GM18870 (cell line): ENCODE data around the gene OLFML1.
"Not testable (repeated sequence)": the region's sequence is repeated elsewhere in the genome, so short reads cannot be mapped to it uniquely, and the experiment has no call there.

Source experiments
- ATAC-seq: cut with Tn5 transposase; IDR thresholded peaks from one replicate; pipeline ENCODE4 v1.9.1; 2021; ENCODE audit warnings: moderate library complexity; ENCODE audit not compliant: unreplicated experiment

Gene OLFML1

DNA sequence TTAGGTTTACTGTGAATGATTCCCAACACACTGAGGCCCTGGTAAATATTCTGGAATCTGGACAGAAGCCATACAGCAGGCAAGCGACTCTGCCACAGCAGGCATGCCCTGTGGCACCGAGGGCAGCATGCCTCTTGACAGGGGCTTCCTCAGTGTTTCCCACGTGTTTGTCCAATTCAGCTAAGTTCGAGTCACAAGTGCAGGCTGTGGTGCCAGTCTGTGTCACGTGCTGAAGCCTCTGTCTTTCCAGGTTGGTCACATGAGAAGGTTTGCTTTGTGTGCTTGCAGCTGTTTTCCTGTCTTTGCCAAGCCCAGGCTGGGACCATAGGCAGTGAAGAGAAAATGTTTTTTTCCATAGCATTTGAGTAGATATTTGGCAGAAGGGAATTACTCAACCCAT lies 26.1 kb downstream of the OLFML1 start:
- ATAC-seq = no peak

DNA sequence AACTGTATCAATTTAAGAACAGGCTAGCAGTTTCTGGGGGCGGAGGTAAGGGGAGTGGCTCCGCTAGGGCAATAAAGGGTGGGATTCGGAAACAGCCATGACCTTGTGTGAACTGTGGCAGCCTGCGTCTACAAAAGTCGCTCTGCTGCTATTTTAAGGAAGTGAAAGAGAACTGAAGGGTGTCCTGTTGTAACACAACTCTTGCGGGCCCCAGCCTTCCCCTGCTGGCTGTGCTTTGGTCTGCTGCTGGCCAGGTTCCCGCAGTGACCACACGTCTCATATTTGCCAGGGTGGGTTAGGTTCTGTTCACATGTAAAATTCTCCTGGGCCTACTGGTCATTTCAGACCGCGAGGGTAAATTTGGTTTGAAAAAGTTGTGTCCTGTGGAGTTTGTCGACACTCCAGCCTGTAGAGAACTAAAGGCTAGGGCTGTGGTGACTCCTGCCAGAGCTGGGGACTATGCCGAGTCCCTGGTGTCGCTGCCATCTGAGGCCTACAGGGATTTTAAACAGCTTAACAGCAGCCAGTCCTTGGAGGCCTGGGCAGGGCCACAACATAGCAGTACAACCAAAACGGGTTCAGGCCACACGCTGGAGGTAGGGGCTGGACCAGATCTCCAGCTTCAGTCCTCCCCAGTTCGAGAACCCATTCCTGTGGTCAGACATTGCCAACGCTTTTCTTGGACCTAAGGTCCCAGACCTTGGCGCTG lies 27.4 kb downstream of the OLFML1 start:
- ATAC-seq = peak; percentile 75

DNA sequence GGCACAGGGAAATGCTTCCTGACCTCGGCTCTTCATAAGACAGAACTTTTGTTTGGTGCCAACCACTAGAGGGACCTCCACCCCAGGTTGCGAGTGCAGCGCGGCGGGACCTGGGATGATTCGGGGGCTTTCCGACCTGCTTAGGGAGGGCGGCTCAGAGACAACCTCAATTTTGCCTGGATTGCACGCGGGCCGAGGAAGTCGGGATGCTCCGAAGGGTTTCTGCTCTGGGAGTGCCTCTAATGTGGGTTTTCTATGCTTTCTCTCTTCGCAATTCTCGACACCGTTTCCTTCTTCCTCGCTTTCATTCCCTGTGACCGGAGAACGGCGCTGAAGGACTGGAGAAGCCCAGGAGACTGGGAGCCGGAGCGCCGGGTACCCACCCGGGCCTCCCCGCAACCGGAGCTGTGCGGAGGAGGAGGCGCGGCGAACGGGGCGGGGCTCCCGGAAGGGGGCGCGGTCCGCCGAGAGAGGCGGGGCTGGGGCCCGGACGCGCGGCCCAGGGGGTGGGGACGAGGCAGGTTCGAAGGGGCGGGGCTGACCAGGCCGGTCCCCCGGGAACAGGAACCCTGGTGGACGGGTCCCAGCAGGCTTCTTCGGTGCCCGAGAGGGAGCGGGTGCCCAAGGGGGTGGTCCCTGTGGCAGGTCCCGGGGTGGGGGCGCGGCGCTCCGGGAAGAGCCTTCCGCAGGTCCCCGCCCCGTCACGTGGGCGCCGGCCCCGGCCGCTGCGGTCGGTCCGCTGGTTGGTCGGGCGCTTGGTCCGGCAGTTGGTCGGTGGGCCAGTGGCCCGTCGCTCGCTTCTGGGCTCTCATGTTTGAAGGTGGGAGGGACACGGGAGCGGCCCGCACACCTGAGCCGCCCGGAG lies 28.2 kb downstream of the OLFML1 start, which contains the start of gene PPFIBP2:
TSS of gene PPFIBP2 (plus strand) at position 766 of the 865 bp plus-strand sequence. CDS start 35,477 bp downstream, outside the sequence.
- peak; percentile 41 for ATAC-seq

DNA sequence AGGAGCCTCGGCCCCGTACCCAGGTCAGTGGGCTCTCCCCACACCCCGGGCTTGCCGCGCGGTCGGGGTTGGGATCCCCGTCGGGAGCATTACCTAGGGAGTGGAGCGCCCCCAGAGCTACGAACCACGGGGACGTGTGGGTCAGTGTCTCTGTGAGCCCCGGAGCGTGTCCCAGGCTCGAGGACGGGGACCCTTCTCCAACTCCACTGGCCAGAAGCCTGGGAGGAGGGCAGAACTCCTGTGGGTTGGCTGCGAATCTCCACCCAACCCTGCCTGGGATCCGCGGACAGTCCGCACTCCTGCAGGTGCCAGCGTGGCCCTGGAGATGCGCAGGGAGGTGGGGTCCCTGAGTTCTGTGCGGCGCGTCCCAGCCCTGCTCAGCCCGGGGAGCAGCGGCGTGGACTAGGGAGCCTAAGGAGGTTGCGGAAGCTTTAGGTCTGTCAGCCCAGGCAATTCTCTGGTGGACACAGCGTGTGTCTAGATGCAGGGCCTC lies 28.8 kb downstream of the OLFML1 start:
- ATAC-seq = peak; percentile 14

DNA sequence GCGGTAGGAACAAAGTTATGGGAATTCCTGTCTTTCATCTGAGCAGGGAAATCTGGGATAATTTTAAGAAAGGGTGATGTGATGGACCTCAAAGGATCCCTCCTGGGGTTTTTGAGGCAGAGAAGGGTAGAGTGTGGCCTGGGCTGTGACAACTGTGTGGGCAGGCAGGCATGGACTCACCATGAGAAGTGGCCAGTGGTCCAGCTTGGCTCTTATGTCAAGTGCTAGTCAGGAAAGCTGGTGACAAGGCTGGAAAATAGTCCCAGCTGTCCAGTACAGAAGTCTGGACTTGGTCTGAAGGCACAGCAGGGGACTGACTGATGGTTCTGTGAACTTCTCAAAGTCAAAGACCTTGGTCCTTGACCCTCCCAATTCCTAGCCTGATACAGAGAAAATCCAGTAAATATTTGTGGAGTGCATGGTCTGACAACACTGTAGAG lies 30.2 kb downstream of the OLFML1 start:
- no peak for ATAC-seq

DNA sequence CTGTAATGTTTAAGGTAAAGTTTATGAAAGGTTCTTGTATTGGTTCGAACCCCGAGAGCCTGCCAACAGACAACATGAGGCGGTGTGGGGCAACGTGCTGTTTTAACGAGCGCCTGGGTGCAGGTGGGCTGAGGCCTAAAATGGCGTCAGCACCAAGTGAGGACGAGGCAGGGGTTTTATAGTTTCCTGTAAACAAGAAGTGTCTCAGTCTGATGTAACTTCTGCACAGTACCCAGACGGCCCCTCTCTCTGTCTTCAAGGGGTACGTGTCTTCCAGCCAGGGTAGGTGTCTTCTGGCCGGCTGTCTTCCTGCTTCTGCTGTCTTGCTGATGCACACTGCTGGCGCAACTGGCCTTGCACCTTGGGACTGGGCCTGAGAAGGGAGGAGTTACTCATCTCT lies 31.2 kb downstream of the OLFML1 start:
- ATAC-seq = no peak

DNA sequence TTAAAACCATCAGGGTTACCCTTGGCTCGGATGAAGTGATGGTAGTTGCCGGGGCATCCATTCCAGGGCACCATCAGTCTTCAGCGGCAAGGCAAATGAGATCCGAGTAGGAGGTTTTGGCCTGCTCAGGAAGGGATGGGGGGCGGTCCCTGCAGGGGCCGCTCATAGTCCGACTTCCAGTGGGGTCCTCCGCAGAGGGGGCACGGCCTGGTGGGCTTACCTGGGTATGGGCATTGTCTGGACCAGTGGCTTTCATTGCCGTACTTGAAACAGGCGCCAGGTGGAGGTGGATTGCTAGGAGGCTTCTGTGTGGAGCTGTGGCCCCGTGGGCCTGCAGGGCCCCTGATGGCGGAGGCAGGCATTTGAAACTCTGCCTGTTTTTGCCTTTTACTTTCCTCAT lies 32.4 kb downstream of the OLFML1 start:
- ATAC-seq = not testable (repeated sequence)

DNA sequence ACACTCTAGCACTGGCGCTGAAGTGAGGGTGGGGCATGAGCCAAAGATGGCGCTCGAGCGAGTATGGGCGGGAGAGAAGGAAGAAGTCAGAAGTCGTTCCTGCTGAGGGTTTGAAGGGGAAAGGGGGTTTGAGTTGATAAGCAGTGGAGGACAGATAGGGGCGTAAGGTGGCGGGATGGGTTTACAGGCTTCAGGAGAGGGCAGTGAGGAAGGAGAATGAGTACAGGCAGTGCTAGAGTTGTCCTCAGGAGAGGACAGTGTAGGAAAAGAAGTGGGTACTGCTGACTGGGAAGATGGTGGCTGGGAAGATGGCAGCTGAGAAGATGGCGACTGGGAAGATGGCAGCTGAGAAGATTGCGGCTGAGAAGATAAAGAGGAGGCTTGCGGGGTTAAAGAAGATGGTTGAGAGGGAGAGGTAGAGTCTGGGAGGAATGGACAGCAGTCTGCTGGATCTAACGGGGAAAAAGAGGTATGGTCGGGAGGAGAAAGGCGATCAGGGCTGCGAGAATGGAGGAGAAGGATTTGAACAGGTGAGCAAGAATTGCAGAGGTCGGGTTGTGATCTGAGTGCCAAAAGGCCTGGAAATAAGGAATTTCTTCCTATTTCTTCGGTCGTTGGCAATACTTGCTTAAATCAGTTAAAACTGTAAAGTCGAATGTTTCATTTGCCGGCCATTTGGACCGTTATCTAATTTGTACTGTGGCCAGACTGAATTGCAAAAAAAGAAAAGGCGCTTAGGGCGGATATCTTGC lies 33.7 kb downstream of the OLFML1 start:
- ATAC-seq = no peak

DNA sequence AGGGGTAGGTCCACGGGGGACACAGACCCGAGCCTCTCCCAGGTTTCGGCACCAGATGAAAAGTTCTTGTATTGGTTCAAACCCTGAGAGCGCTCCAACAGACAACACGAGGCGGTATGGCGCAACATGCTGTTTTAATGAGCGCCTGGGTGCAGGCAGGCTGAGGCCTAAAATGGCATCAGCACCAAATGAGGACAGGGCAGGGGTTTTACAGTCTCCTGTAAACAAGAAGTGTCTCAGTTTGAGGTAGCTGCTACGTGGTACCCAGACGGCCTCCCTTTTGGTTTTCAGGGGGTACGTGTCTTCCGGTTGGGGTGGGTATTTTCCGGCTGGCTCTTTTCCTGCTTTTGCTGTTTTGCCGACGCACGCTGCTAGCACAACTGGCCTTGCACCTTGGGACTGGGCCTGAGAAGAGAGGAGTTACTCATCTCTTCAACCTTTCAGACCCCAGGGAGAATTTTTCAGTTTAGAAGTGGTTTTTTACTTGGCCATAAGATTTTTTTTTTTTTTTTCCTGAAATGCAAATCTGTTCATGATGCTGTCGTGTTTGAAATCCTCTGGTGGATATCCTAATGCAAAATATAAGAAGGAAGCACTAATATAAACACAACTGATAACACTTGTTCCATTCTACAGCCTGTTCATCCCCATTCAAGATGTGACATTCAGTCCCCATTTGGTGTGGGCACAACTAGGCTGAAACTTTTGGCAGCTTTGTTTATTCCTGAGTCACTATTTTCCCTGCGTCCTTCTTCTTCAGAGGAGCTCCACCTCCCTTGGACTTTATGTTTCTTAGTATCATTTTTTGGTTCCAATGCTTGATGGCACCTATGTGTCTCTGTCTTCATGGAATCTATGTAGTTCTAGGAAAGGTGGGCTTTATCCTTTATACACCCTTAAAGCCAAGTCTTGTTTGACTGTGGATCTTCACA lies 35.0 kb downstream of the OLFML1 start:
- ATAC-seq = peak; percentile 45

DNA sequence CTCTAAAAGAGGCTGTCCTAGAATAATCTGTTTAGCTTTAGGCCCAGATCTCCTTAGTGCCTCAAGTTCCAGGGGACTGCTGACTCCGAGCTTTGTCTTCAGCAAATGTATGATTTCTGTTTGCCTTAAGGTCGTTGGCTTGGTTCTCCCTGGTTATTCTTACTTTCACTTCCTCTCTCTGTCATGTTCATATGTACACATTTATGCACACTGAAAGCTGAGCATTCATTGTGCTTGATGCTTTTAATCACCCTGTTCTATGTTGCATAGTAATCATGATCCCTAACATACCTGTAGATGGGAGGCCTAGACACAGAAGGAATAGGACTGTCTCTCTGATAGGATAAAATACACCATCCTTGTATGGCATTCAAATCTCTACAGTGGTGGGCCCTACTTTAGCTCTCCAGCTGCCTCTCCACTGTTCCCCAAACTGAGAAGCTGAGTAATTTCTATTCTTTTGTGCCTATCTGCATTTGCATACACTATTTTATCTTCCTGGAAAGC lies 35.7 kb downstream of the OLFML1 start:
- peak; percentile 88 for ATAC-seq

DNA sequence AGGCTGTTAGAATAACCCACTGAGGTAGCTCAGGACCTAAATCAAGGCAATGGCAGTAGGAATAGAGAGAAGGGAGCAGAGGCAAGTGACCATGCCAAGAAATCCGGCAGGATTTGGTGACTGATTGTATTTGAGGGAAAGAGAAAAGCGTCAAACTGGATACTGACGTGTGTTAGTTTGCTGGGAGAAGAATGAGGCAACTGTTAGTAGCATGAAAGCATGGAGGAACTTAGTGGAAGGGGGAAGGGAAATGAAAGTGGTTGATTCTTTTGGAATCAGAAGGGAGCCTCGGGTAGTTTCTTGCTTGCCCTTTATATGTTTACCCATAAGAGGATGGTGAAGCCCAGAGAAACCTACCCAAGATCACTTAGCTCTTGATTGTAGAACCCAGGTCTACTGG lies 36.8 kb downstream of the OLFML1 start:
- no peak for ATAC-seq

DNA sequence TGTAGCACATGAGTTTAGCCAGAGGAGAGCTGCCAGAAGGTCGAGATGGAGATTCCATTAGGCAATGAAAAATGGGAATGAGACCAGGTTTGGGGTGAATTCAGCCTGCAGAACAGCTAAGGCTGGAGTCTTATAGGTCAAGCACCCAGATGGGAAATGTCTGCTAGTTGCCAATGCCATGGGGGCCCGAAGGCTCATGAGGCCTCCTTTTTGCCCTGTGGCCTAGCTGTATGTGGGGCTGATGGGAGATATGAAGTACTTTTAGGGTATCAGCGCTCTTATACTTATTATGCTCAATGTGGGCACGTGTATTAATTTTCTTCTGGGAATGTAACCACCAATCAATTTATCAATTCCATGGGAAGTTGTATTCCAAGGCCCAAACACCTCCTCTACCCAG lies 37.2 kb downstream of the OLFML1 start:
- no peak for ATAC-seq

DNA sequence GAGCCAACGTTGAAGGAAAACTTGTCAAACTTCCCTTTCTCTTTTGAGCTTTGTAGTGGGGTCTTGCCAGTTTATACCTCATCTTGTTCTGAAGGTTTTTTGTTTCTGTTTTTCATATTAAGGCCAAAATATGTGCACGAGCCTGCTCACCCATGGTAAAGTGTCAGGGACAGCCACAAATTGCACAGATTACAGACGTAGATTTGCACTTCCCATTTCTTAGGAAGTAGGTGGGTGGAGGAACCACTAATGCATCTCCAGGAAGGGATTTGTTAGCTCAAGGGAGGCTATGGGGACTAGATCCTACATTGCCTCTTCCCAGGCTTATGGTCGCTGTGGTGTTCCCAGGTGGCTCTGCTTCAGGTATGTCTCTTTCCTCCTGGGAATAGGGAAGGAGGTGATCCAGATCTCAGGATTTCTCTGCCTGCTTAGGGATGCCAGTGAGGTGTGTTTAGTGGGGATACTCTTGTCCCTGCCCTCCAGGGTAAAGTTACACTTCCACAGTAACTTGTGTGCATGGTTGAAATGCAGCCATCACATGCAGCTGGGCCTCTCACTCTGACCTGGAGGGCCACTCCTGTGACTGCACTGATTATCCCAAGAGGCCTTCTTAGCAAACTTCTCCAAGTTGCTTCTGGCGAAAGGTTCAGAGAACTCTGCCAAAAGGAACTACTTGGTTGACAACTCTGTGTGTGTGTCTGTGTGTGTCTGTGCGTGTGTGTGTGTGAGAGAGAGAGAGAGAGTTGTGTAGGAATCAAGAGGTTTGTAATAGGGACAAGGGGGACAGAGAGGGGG lies 38.3 kb downstream of the OLFML1 start:
- no peak for ATAC-seq

DNA sequence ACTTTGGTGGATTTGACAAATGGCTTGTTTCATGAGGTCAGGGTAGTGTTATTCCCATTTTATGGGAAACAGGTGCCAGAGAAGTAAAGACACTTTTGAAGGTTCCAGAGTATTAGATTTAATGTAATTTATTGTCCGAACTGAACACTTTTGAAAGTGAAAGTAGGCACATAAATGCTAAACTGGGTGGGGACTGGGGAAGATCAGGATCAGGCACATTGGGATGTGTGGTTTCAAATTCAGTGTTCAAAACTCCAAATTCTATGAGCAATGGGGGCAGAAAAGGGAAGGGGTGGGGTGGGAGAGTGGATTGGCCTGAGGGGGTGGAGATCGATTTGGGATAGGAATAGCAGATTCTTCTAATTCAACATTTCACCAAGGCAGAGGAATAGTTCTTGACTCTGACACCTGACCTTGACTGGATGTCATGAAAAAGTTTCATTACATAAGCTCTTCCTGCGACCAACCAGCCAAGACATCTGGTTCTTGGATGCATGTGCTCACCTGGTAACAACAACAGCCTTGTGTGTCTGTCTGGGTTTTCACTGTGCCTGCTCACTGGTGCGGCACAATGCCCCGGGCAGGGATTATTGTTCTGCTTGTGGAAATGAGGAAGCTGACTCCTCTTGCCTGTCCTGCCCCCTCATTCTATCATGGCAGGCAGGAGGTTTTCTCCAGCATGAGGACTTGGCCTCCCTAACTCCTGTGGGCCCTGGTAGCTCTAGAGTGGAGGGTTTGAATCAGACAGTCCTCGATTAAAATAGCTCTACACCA lies 39.3 kb downstream of the OLFML1 start:
- no peak for ATAC-seq

DNA sequence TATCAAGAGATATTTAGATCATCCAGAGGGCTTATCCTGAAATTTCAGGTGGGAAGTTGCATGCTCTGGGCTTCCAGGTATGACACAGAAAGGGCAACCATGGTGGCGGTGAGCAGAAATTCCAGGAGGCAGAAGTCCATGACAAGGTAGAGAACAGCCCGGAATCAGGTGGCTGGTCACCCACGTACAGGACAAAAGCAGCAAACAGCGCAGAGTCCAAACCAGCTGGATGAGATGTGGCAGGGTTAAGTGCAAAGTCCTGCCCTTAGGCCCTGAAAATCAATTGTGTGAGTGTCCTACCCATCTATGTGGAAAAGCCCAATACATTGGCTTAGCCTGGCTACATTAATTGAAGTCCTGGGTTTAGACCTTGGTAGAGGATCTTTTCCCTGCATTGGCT lies 40.1 kb downstream of the OLFML1 start:
- ATAC-seq = no peak

DNA sequence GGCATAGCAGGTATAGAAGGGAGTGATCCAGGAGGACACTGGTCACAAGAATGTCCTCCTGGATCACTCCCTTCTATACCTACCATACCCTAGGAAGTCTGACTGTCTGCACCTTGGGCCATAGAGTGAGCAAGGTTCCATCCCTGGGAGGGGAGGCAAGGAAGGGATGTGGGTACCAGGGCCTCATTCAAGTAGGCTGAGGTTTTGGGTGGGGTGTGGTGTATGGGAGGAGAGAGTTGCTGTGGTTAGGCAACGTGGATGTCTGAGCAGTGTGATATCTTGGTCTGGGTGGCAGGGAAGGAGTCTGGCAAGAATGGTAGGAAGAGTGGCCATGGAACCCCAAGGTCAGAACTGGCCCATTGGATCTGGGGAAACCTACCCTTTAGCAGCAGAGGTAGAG lies 41.7 kb downstream of the OLFML1 start:
- ATAC-seq = no peak

DNA sequence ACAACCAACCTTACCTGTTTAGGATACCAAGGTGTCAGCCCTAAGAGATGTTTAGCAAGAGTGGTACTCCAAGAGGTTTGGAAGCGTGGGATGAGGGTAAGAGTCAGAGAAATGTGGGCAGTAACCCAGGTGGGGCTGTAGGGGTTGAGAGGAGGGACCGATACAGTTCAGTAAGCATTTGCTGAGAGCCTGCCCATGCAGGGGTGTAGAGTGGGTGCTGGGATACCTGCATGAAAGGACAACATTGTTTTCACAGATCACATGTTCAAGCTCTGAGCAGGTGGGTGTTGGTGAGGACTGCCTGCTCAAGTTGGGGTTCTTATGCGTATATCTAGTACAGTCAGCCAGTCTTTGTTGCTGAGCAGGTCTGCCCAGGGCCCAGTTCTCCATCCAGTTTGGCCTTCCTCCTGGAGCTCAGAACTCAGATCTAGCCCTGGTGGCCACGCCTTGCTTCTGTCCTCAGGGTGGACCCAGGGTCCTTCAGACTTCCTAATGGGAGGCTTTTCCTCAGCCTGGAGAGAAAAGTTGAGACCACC lies 43.3 kb downstream of the OLFML1 start:
- ATAC-seq = no peak

DNA sequence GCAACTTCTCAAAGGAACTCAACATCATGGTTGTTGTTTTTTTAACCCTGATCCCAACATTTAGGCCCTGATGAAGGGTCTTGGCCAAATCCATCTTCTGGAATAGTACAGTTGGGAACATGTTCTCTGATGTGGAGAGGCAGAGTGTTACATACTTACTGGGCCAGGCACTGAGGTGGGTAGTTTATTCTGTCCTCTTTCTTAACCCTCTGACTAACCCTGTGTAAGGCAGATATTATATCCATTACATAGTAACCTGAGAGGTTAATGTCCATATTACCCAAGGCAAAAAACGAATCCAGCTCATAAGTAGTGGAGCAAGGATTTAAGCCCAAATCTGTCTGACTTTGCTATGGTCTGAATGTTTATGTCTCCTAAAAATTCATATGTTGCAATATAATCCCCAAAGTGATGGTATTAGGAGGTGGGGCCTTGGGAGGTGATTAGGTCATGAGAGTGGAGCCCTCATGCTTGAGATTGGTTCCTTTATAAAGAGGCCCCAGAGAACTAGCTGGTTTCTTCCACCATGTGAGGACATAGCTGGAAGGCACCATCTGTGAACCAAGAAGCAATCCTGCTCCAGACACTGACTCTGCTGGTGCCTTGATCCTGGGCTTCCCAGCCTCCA lies 44.8 kb downstream of the OLFML1 start:
- no peak for ATAC-seq
